B cell (primary cell): ENCODE results near the gene YES1.
"Not testable (repeated sequence)": the region's sequence is repeated elsewhere in the genome, so short reads cannot be mapped to it uniquely, and the experiment has no call there.

ENCODE experiments used
- EZH2 ChIP-seq: IDR thresholded peaks from 2 replicates; pipeline ENCODE4 v1.6.1; 2012; ENCODE audit warnings: borderline replicate concordance, low read depth, mild to moderate bottlenecking, moderate library complexity, low read length; ENCODE audit not compliant: insufficient read depth, poor library complexity, severe bottlenecking
- TF ChIP-seq, protein P1 (sequence below): fragments of 200-600 bp; IDR thresholded peaks from one replicate; pipeline ENCODE4 v1.8.0; 2022; ENCODE audit warnings: antibody characterized with exemption, mild to moderate bottlenecking

GRCh38 chr18:776044-776443 is 36.0 kb downstream of the YES1 start:
- TF ChIP-seq, protein P1, sequence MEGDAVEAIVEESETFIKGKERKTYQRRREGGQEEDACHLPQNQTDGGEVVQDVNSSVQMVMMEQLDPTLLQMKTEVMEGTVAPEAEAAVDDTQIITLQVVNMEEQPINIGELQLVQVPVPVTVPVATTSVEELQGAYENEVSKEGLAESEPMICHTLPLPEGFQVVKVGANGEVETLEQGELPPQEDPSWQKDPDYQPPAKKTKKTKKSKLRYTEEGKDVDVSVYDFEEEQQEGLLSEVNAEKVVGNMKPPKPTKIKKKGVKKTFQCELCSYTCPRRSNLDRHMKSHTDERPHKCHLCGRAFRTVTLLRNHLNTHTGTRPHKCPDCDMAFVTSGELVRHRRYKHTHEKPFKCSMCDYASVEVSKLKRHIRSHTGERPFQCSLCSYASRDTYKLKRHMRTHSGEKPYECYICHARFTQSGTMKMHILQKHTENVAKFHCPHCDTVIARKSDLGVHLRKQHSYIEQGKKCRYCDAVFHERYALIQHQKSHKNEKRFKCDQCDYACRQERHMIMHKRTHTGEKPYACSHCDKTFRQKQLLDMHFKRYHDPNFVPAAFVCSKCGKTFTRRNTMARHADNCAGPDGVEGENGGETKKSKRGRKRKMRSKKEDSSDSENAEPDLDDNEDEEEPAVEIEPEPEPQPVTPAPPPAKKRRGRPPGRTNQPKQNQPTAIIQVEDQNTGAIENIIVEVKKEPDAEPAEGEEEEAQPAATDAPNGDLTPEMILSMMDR: not testable (repeated sequence)
- not testable (repeated sequence) for TF ChIP-seq EZH2
